Mesothelial cell of epicardium (in vitro differentiated cells): ENCODE measurements around the gene CABLES2. TPM values are rescaled to one million over a fixed set of nuclear protein-coding genes. Genes with fewer than 3 reads are reported as not detected.

Source experiments
- DNase-seq, 2 experiments: peaks; one replicate each; pipeline ENCODE4 v3.0.0; 2021; ENCODE audit warnings: low spot score in 2 of 2; ENCODE audit not compliant: unreplicated experiment in 2 of 2
- H3K27ac Mint-ChIP-seq: 2 replicates; pipeline ENCODE4 v1.8.0; 2021; ENCODE audit warnings: mixed read lengths
- H3K27me3 Mint-ChIP-seq: 2 replicates; pipeline ENCODE4 v1.8.0; 2021; ENCODE audit warnings: low read depth, mixed read lengths
- H3K36me3 Mint-ChIP-seq: 2 replicates; pipeline ENCODE4 v1.8.0; 2021; ENCODE audit warnings: mixed read lengths
- H3K4me1 Mint-ChIP-seq: 2 replicates; pipeline ENCODE4 v1.8.0; 2021; ENCODE audit warnings: mixed read lengths
- H3K4me3 Mint-ChIP-seq: 2 replicates; pipeline ENCODE4 v1.8.0; 2021; ENCODE audit warnings: mild to moderate bottlenecking, moderate library complexity, mixed read lengths
- H3K9me3 Mint-ChIP-seq: 2 replicates; pipeline ENCODE4 v1.8.0; 2021; ENCODE audit warnings: mixed read lengths
- CTCF ChIP-seq: fragments of 200-600 bp; sonication (generic); IDR thresholded peaks from one replicate; pipeline ENCODE4 v1.5.0; 2021; ENCODE audit warnings: antibody characterized with exemption; ENCODE audit not compliant: unreplicated experiment
- total RNA-seq: library from RNA; stranded (reverse); gene quantifications from 3 replicates; pipeline ENCODE4 v1.2.1, GENCODE V29; 2021

Gene CABLES2
- total RNA-seq, 1 donor from 2014 or later, result 23.7 TPM

GRCh38 chr20:62364911-62365736, 42.0 kb downstream of the CABLES2 start:
- Mint-ChIP-seq H3K27ac (peak overlapping the region; percentile 94), H3K27me3 (no peaks in the 10 kb centered on the region), H3K4me1 (peaks cover 62% of the 10 kb centered on the region), H3K4me3 (peak overlapping the region; percentile 75), H3K36me3 (no peaks in the 10 kb centered on the region), H3K9me3 (no peaks in the 10 kb centered on the region)
- no peak for DNase-seq
- TF ChIP-seq CTCF, result no peak

- Mint-ChIP-seq H3K4me1 (peaks cover 57% of the 10 kb centered on the region), H3K27me3 (no peaks in the 10 kb centered on the region), H3K36me3 (no peaks in the 10 kb centered on the region), H3K27ac (peak overlapping the region; percentile 94), H3K9me3 (no peaks in the 10 kb centered on the region), H3K4me3 (peak overlapping the region; percentile 75)
- DNase-seq, result no peak
- no peak for TF ChIP-seq CTCF
Measured at GRCh38 chr20:62363920-62364851, 42.9 kb downstream of the CABLES2 start.

GRCh38 chr20:62362991-62363919, 43.8 kb downstream of the CABLES2 start:
- H3K27ac Mint-ChIP-seq, result peak overlapping the region; percentile 94

GRCh38 chr20:62362590-62362940, 44.5 kb downstream of the CABLES2 start:
- TF ChIP-seq CTCF, result no peak
- H3K36me3 Mint-ChIP-seq, result no peaks in the 10 kb centered on the region
- H3K4me3 Mint-ChIP-seq, result peak overlapping the region; percentile 17
- H3K27me3 Mint-ChIP-seq, result no peaks in the 10 kb centered on the region
- H3K27ac Mint-ChIP-seq, result peak overlapping the region; percentile 94
- no peak for DNase-seq
- peaks cover 49% of the 10 kb centered on the region for H3K4me1 Mint-ChIP-seq
- no peaks in the 10 kb centered on the region for H3K9me3 Mint-ChIP-seq

More at GRCh38 chr20:62362991-62363919, 43.8 kb downstream of the CABLES2 start:
- peaks cover 53% of the 10 kb centered on the region for H3K4me1 Mint-ChIP-seq
- no peaks in the 10 kb centered on the region for H3K9me3 Mint-ChIP-seq
- no peak for TF ChIP-seq CTCF
- peak overlapping the region; percentile 39 for H3K4me3 Mint-ChIP-seq
- H3K36me3 Mint-ChIP-seq, result no peaks in the 10 kb centered on the region
- H3K27me3 Mint-ChIP-seq, result no peaks in the 10 kb centered on the region
- no peak for DNase-seq
